Retinal pigment epithelial cell (primary cell): ENCODE measurements around the gene HRC.

ENCODE experiments used
- DNase-seq: peaks from one replicate; pipeline ENCODE4 v3.0.0-alpha.2; 2010; ENCODE audit warnings: low read depth
- H3K4me3 ChIP-seq: 2 replicates; pipeline ENCODE4 v1.5.1; 2011; ENCODE audit warnings: mild to moderate bottlenecking, low read length, control low read depth, moderate library complexity
- CTCF ChIP-seq: conservative IDR thresholded peaks from 2 replicates; pipeline ENCODE4 v1.5.1; 2011; ENCODE audit warnings: low read depth, low read length, control low read depth, inconsistent platforms

The HRC gene

GRCh38 chr19:49145573-49146407 lies 9.4 kb downstream of the HRC start:
- H3K4me3 ChIP-seq: peak overlapping the region; percentile 33
- DNase-seq: no peak
- TF ChIP-seq CTCF: peak; percentile 80

- peak; percentile 65 for DNase-seq
These were observed 12.3 kb downstream of the HRC start for GRCh38 chr19:49142866-49143335.

GRCh38 chr19:49141352-49141751 lies 13.8 kb downstream of the HRC start:
- no peak for TF ChIP-seq CTCF
- no peak overlapping the region for H3K4me3 ChIP-seq
- no peak for DNase-seq

More at GRCh38 chr19:49142866-49143335, 12.3 kb downstream of the HRC start:
- TF ChIP-seq CTCF: no peak
- peak overlapping the region; percentile 77 for H3K4me3 ChIP-seq

GRCh38 chr19:49140951-49141350 lies 14.2 kb downstream of the HRC start:
- no peak for TF ChIP-seq CTCF
- H3K4me3 ChIP-seq: no peak overlapping the region
- DNase-seq: no peak

- H3K4me3 ChIP-seq: no peak overlapping the region
- DNase-seq: no peak
- TF ChIP-seq CTCF: no peak
These were observed 18.4 kb downstream of the HRC start for GRCh38 chr19:49136771-49137171.

- H3K4me3 ChIP-seq: no peak overlapping the region
- TF ChIP-seq CTCF: no peak
These were observed 19.5 kb downstream of the HRC start for GRCh38 chr19:49135686-49136085.

GRCh38 chr19:49133621-49134454 lies 21.4 kb downstream of the HRC start:
- DNase-seq: no peak
- peak overlapping the region; percentile 27 for H3K4me3 ChIP-seq
- peak; percentile 16 for TF ChIP-seq CTCF

More at GRCh38 chr19:49135686-49136085, 19.5 kb downstream of the HRC start:
- DNase-seq: no peak
